ENCODE data around the gene ATP11B.

The ATP11B gene

DNA sequence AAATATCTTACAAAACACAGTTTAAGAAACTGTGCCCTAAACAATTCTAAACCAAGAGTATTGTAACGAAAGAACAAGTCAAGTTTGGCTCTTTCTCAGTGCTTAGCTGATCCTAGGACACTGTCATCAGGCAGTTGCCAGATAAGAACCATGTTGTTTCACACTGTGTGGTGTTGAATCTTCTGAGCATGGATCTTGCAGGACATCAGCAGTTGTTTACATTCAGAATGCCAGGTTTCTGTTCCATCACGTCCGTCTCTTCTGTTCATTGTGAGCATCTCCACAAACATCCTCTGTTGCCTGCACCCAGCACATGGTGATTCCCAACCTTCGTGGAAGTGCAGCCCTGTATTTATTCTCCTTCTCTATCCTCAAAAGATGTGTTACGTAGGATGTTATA, 119.2 kb downstream of the ATP11B start:
- DNase-seq (ENCODE audit: low read depth) = no peak
- TF ChIP-seq MYC (IDR thresholded peaks at IDR 0.05; ENCODE audit: low read depth, low read length) (no peak), POLR2A (IDR thresholded peaks at IDR 0.05; ENCODE audit: extremely low read depth, insufficient read length) (no peak)
- TF ChIP-seq, protein P1, sequence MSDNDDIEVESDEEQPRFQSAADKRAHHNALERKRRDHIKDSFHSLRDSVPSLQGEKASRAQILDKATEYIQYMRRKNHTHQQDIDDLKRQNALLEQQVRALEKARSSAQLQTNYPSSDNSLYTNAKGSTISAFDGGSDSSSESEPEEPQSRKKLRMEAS (IDR thresholded peaks at IDR 0.05; ENCODE audit: low read depth, low read length) = no peak
- TF ChIP-seq, protein P2, sequence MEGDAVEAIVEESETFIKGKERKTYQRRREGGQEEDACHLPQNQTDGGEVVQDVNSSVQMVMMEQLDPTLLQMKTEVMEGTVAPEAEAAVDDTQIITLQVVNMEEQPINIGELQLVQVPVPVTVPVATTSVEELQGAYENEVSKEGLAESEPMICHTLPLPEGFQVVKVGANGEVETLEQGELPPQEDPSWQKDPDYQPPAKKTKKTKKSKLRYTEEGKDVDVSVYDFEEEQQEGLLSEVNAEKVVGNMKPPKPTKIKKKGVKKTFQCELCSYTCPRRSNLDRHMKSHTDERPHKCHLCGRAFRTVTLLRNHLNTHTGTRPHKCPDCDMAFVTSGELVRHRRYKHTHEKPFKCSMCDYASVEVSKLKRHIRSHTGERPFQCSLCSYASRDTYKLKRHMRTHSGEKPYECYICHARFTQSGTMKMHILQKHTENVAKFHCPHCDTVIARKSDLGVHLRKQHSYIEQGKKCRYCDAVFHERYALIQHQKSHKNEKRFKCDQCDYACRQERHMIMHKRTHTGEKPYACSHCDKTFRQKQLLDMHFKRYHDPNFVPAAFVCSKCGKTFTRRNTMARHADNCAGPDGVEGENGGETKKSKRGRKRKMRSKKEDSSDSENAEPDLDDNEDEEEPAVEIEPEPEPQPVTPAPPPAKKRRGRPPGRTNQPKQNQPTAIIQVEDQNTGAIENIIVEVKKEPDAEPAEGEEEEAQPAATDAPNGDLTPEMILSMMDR (IDR thresholded peaks at IDR 0.05; ENCODE audit: low read depth, low read length) = no peak
- H3K4me3 ChIP-seq (ENCODE audit: low read depth, low read length) = no peak overlapping the region

DNA sequence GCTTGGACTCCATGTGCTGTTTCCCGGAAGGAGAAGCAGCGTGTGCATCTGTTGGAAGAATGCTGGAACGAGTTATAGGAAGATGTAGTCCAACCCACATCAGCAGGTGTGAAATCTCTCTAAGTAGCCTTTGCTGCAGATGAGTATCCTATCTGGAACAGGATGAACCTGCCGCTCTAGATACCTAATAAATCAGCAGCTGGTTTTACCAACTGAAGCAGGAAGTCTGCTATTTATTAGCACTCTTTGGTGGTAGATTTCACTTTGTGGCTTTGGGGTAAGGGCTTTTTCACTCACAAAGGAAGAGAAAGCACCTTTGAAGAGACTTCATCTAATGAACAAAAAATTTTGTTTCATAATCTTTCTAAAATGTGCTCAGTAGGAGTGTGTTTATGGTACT, 120.6 kb downstream of the ATP11B start:
- TF ChIP-seq MYC (IDR thresholded peaks at IDR 0.05; ENCODE audit: low read depth, low read length) (no peak), POLR2A (IDR thresholded peaks at IDR 0.05; ENCODE audit: extremely low read depth, insufficient read length) (no peak)
- TF ChIP-seq, protein P2 (IDR thresholded peaks at IDR 0.05; ENCODE audit: low read depth, low read length) = no peak
- TF ChIP-seq, protein P1 (IDR thresholded peaks at IDR 0.05; ENCODE audit: low read depth, low read length) = no peak
- H3K4me3 ChIP-seq (ENCODE audit: low read depth, low read length) = no peak overlapping the region
- no peak for DNase-seq (ENCODE audit: low read depth)

DNA sequence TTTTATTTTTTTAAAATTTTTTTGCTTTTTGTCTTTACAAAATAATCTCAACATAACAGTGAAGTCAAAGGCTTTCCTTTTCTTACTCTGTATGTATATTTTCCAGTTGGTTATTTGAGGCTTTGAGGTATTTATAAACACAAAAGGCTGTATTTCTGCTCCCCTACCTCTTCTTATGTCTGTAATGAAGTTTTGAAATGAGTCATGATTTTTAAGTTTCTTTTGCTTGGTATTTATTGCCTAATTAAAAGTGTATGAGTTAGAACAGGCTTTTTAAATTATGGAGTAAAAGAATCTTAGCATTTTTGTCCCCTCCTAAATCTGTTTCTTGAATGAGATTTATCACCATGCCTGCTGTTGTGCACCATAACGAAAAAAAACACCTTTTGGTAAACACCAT, 121.0 kb downstream of the ATP11B start:
- H3K4me3 ChIP-seq (ENCODE audit: low read depth, low read length) = no peak overlapping the region
- TF ChIP-seq POLR2A (IDR thresholded peaks at IDR 0.05; ENCODE audit: extremely low read depth, insufficient read length) (no peak), MYC (IDR thresholded peaks at IDR 0.05; ENCODE audit: low read depth, low read length) (no peak)
- TF ChIP-seq, protein P1 (IDR thresholded peaks at IDR 0.05; ENCODE audit: low read depth, low read length) = no peak
- TF ChIP-seq, protein P2 (IDR thresholded peaks at IDR 0.05; ENCODE audit: low read depth, low read length) = no peak
- DNase-seq (ENCODE audit: low read depth) = no peak

DNA sequence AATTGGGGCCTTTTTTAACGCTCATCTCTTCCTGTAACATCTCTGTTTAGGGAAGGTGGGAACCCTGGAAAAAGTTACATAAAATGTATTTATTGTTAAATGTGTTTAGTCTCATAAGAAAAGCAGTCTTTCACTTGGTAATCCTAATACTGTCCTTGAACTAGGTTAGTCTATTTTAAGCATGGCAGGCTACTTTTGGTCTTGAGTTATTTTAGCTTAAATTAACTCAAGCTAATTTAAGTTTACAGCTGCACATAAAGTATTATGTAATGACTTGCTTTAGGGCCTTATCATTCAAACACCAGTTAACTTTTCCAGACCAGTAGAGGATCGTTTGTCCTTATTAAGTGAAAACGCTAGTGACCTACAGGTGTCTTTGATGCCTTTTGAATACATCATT, 123.8 kb downstream of the ATP11B start:
- H3K4me3 ChIP-seq (ENCODE audit: low read depth, low read length) = no peak overlapping the region
- DNase-seq (ENCODE audit: low read depth) = no peak
- TF ChIP-seq, protein P1 (IDR thresholded peaks at IDR 0.05; ENCODE audit: low read depth, low read length) = no peak
- TF ChIP-seq POLR2A (IDR thresholded peaks at IDR 0.05; ENCODE audit: extremely low read depth, insufficient read length) (no peak), MYC (IDR thresholded peaks at IDR 0.05; ENCODE audit: low read depth, low read length) (no peak)
- TF ChIP-seq, protein P2 (IDR thresholded peaks at IDR 0.05; ENCODE audit: low read depth, low read length) = no peak

DNA sequence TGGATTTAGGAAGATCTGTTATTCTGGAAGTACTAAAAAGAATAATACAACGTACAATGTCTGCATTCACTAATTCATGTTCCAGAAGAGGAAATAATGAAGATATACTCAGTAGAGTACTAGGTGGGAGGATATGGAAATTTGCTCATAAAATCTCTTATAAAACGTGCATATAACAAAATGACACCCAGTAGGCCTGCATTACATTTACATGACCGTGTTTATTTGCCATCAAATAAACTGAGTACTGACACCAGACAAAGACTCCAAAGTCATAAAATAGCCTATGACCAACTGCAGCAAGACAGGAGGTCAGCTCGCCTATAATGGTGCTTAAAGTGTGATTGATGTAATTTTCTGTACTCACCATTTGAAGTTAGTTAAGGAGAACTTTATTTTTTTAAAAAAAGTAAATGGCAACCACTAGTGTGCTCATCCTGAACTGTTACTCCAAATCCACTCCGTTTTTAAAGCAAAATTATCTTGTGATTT, 126.6 kb downstream of the ATP11B start:
- DNase-seq (ENCODE audit: low read depth) = no peak
- no peak overlapping the region for H3K4me3 ChIP-seq (ENCODE audit: low read depth, low read length)
- TF ChIP-seq, protein P2 (IDR thresholded peaks at IDR 0.05; ENCODE audit: low read depth, low read length) = no peak
- TF ChIP-seq, protein P1 (IDR thresholded peaks at IDR 0.05; ENCODE audit: low read depth, low read length) = no peak
- TF ChIP-seq MYC (IDR thresholded peaks at IDR 0.05; ENCODE audit: low read depth, low read length) (no peak), POLR2A (IDR thresholded peaks at IDR 0.05; ENCODE audit: extremely low read depth, insufficient read length) (no peak)
